Measurements from ENCODE around the gene NUP50. TPM values are rescaled to one million over a fixed set of nuclear protein-coding genes. Genes with fewer than 3 reads are reported as not detected.

NUP50 gene
- total RNA-seq, 6 donors from 2014 or later, result 57.9 to 115 (median 66.7) TPM

DNA sequence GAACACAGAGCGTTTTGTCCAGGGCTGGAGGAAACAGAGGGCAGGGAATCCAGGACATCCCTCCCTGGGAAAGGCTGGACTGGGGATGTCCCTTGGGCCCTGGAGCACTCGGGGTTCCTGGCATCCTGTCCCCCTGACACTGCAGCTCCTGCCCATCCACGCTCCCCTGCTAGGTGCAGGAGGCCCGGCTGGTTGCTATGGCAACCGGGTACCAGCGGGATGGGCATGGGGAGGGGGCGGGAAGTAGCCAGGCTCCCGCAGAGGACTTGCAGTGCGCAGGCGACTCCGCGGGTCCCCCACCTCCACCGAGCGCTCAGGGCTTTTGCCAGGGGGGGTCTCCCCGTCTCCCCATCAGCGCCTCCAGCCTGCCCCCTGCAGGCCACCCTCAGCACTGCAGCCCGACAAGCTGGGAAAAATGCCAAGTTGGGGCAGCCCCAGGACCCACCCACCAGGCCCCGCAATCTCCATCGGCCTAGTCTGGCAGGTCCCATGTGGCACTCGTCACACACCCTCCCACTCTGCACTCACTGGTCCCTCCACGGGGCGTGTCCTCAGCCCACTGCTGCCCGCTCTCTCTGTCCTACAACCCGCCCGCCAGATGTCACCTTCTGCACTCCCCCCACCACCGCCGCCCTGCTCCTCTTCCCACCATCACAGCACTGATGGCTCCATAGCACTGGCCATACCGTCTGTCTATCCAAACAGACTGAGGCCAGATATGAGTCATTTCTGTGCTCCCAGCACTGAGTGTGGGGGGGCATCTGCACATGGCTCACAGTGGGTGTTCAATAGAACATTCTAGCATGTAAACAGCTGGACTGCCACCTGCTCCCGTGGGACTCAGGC lies 45.5 kb downstream of the NUP50 start:
- no peak overlapping the region for H3K4me3 ChIP-seq
- ATAC-seq (ENCODE audit: low FRiP score in 2 of 2) (peak in 1 of 2 donors; percentile 7), DNase-seq (peak in 1 of 2 donors; percentile 83)
- H3K9me3 ChIP-seq, result no peaks in the 10 kb centered on the region
- peaks cover 7 to 24% (median 18%) of the 10 kb centered on the region in 4 donors for H3K4me1 ChIP-seq
- TF ChIP-seq POLR2AphosphoS5 (IDR thresholded peaks at IDR 0.05) (no peak), POLR2A (IDR thresholded peaks at IDR 0.05) (no peak), EP300 (IDR thresholded peaks at IDR 0.05) (no peak)
- TF ChIP-seq, protein P1, sequence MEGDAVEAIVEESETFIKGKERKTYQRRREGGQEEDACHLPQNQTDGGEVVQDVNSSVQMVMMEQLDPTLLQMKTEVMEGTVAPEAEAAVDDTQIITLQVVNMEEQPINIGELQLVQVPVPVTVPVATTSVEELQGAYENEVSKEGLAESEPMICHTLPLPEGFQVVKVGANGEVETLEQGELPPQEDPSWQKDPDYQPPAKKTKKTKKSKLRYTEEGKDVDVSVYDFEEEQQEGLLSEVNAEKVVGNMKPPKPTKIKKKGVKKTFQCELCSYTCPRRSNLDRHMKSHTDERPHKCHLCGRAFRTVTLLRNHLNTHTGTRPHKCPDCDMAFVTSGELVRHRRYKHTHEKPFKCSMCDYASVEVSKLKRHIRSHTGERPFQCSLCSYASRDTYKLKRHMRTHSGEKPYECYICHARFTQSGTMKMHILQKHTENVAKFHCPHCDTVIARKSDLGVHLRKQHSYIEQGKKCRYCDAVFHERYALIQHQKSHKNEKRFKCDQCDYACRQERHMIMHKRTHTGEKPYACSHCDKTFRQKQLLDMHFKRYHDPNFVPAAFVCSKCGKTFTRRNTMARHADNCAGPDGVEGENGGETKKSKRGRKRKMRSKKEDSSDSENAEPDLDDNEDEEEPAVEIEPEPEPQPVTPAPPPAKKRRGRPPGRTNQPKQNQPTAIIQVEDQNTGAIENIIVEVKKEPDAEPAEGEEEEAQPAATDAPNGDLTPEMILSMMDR (IDR thresholded peaks at IDR 0.05), result peak; percentile 34 to 65 (median 52)
- H3K27me3 ChIP-seq, result no peaks in the 10 kb centered on the region
- peaks cover 0 to 30% (median 15%) of the 10 kb centered on the region in 4 donors for H3K36me3 ChIP-seq
- H3K27ac ChIP-seq, result no peak overlapping the region
- WGBS, 2 donors, result 65 to 67% methylated on average over 14 to 28 of the region's 29 CpGs

DNA sequence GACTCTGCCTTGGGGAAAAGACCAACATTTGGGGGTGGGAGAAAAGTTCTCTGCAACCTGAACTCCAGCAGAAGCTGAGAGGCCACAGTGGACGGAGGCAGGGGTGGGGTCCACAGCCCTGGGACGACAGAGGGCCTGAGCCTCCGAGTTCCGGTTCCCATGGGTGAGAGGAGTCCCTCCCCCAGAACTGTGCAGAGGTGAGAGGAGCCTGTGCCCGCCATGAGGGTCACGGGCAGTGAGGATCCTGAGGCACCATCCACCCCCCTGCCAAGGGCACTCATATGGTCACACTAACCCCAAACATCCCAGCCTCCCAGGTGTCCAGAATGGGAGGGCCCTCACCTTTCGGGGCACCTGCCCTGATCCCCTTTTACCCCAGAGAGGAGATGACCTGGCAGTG lies 46.4 kb downstream of the NUP50 start:
- Histone ChIP-seq H3K4me3 (no peak overlapping the region), H3K36me3 (peaks cover 0 to 21% (median 7%) of the 10 kb centered on the region in 4 donors), H3K27ac (no peak overlapping the region), H3K27me3 (no peaks in the 10 kb centered on the region), H3K4me1 (peaks cover 7 to 24% (median 18%) of the 10 kb centered on the region in 4 donors), H3K9me3 (no peaks in the 10 kb centered on the region)
- ATAC-seq (ENCODE audit: low FRiP score in 2 of 2) (no peak), DNase-seq (peak in 1 of 2 donors; percentile 47)
- TF ChIP-seq, protein P1 (IDR thresholded peaks at IDR 0.05), result no peak
- no peak for TF ChIP-seq POLR2A (IDR thresholded peaks at IDR 0.05)
- TF ChIP-seq EP300 (IDR thresholded peaks at IDR 0.05), result no peak
- no peak for TF ChIP-seq POLR2AphosphoS5 (IDR thresholded peaks at IDR 0.05)
- 87 to 93% methylated on average over 6 to 7 of the region's 7 CpGs for WGBS, 2 donors

DNA sequence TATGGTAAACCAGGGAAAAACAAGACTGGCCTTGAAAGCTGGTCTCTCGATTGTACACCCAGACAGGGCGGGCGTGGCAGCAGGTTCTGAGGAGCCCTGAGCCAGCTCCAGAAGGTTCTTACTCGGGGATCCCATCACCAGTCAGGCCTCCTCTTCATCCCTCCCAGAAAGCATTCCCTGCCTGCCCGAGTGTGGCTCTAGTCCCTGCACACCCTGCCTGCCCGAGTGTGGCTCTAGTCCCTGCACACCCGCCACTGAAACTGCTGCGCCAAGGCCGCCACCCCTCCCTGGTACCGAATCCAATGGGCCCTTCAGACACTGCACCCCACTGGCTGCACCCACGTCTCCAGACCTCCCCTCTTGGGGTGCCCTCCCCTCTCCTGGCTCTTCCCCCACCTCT lies 46.9 kb downstream of the NUP50 start:
- DNase-seq (peak in 1 of 2 donors; percentile 25), ATAC-seq (ENCODE audit: low FRiP score in 2 of 2) (no peak)
- Histone ChIP-seq H3K4me3 (no peak overlapping the region), H3K9me3 (no peaks in the 10 kb centered on the region), H3K27ac (no peak overlapping the region), H3K27me3 (no peaks in the 10 kb centered on the region), H3K4me1 (peaks cover 7 to 24% (median 18%) of the 10 kb centered on the region in 4 donors), H3K36me3 (peaks cover 0 to 17% (median 5%) of the 10 kb centered on the region in 4 donors)
- TF ChIP-seq EP300 (IDR thresholded peaks at IDR 0.05) (no peak), POLR2A (IDR thresholded peaks at IDR 0.05) (no peak), POLR2AphosphoS5 (IDR thresholded peaks at IDR 0.05) (no peak)
- TF ChIP-seq, protein P1 (IDR thresholded peaks at IDR 0.05), result no peak
- 88 to 95% methylated on average over 8 to 11 of the region's 11 CpGs for WGBS, 2 donors

DNA sequence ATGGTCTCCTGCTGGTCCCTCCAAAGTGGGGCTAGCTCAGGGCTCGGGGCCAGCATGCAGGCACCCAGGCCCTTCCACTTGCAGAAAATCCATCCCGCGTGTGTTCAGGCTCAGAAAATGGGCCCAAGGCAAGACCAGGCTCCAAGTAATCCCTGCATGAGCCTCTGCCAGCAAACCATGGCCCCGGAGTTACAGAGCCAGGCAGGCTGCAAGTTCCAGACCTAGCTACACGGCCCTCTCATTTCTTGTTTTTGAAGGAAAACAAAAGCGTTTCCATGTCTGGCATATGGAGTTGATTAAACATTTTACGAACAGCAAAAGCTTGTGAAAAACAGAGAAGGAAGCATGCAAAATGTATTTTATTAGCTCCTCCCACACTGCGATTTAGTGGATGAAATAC lies 47.3 kb downstream of the NUP50 start:
- no peak for TF ChIP-seq POLR2AphosphoS5 (IDR thresholded peaks at IDR 0.05)
- no peak for TF ChIP-seq EP300 (IDR thresholded peaks at IDR 0.05)
- TF ChIP-seq, protein P1 (IDR thresholded peaks at IDR 0.05), result no peak
- no peak for TF ChIP-seq POLR2A (IDR thresholded peaks at IDR 0.05)
- WGBS, 2 donors, result 89 to 93% methylated on average over 5 to 8 of the region's 8 CpGs
- Histone ChIP-seq H3K27ac (no peak overlapping the region), H3K27me3 (no peaks in the 10 kb centered on the region), H3K9me3 (no peaks in the 10 kb centered on the region), H3K36me3 (peaks cover 0 to 14% (median 3%) of the 10 kb centered on the region in 4 donors), H3K4me3 (no peak overlapping the region), H3K4me1 (peaks cover 7 to 25% (median 18%) of the 10 kb centered on the region in 4 donors)
- ATAC-seq (ENCODE audit: low FRiP score in 2 of 2) (no peak), DNase-seq (no peak)
